CD4-positive, alpha-beta T cell treated with Interferon alpha-2 for 1 hour (primary cell): ENCODE measurements around the gene SMYD3.
A peak's percentile ranks its signal among the peaks of the same experiment; 100 is the strongest.
"Not testable (repeated sequence)": the region's sequence is repeated elsewhere in the genome, so short reads cannot be mapped to it uniquely, and the experiment has no call there.

Experiments
- DNase-seq, 2 donors: peaks; one replicate each; pipeline ENCODE4 v3.0.0-alpha.2; 2020 to 2022

Gene SMYD3

DNA sequence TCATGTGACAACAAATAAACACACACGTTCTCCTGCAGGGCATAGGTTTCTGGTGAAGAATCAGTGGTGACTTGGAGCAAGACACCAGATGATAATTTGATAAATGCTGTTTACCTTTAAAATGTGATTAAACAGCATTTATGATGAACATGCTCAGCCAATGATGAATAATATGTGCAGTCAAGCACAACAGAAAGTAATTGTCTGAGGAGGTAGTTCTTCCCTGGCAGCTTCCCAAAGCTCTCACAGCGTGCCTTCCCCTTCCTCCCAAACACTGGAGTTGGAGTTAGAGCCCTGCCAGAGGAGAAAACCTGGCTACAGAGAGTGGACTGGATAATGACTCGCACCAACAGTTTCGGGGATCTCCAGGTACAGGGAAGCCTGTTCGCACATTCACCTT is 463.5 kb downstream of the SMYD3 start:
- DNase-seq, result no peak

DNA sequence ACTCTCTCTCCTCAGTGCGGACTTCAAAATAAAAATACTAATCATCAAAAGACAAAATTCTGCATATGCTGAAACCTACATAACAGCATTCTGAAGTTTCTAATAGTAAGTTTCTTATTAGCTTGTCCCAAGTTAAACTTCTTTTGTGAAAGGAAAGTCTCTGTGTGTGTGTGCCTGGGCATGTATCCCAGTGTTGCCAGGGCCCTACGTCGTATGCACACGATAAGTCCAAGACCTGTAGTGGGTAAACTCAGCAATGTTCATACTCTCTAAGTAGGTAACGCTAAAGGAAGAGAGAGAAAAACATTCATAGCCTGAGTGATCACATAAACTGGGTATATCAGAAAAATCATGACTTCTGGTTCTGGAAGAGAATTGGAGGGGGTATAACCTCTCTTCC is 465.7 kb downstream of the SMYD3 start:
- no peak for DNase-seq

DNA sequence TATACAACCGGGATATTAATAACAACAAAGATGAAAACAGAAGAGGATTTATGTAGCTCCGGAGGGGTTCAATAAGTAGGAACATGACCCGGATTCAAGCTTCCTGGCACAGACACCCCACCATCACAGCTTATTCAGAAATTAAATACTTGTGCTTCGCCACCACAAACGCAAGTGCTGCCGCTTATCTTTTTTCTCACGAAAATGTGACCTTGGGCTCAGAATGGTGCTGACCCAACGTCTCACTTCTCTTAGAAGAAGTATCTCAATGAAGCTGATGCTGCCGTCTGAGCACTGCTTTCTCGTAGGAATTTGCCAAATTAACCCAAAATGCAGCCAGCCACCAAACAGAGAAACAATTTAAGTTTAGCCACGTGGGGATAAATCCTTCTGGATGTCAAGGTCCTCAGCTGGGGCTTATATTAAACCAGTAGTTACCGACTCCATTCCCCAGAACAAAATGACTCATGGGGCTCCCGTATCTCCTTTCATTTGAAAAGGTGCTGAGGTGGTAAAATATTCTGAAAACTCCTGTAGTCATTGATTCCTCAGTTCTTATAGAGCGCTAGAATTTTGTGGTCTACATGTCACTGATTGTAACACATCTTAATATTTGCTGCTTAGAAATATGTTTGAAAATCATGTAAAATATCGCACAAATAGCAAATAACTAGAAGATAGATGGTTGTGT is 466.7 kb downstream of the SMYD3 start:
- no peak for DNase-seq

DNA sequence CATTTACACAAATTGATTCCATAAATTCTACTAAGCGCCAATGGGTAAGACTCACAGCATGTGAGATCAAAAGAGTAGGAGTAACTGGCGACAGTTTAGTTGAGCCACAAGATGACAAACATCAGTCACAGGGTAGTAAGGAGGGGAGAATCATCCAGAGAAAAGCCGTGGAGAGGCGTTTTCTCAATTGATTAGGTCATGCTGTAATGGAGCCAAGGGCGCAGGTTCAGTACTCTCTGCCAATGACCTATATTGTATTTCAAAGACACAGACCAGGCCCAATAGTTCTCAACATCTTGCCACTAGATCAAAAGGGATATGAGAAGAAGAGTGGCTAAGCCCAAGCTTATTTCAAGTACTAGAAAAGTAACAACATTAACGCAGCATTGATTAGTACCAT is 467.5 kb downstream of the SMYD3 start:
- no peak for DNase-seq

DNA sequence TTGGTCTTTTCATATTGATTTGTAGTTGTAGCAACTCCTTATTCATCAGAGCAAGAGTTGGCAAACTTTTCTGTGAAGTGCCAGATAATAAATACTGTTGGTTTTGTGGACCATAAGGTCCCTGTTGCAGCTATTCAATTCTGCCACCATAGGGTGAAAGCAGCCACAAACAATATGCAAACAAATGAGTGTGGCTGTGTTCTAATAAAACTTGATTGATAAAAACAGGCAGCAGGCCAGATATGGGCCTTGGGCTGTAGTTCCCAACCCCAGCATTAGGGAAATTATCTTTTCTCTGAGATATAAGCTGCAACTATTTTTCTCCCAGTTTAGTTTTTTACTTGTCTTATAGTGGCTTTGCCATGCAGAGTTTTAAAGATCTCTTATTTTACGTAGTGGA is 469.2 kb downstream of the SMYD3 start:
- no peak for DNase-seq

DNA sequence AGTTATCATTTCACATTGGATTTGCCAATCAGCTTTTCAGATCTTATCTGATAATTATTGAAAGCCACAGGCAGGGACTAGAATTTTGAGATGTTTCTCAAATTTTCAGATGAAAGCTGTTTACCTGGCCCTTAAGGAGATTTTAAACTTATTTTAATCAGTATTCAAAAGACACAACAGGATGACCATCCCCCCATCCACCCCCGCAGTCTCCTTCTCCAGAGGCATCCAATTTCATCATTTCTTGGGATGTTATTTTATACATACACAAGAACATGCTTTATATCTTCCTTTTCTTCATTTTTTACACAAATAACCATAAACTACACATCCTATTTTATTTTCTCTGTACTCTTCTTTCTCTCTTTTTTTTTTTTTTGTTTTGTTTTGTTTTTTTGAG is 470.9 kb downstream of the SMYD3 start:
- no peak for DNase-seq

DNA sequence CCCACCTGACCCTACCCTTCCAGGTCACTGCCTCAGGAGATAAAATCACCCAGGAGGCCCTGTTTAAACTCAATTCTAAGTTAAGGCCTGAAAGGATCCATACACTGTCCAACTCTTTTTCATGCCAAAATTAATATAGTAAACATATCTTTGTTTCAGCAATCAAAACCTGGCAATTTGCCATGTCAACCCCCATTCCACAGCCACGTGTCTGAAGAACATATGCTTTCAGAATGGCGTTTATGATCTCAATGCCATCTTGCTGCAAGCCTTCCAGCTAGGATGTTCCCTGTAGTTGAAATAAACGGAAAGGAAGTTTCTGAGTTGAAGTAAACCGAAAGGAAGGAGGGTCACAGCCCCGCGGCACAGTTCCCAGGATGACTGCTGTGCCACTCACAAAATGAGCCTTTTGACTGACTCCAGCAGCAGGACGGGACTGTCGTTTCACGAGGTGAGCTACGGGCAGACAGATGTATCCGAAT is 472.0 kb downstream of the SMYD3 start:
- DNase-seq, result no peak

DNA sequence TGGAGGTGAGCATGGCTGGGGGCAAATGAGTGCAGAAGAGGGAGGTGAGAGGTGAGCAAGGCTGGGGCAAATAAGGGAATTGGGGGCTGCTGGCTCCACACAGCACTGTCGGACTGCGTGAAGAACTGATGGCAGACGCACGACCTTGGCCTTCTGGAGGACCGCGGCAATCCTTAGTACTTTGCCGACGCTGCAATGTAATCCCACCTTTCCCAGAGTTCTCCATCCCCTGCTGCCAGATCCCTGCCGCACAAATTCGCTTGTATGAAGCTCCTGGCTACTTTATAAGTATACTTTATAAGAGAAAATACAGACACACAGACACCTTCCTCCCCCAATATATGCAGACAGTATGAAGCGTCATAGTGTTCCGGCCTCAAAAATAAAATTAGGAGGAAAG is 472.4 kb downstream of the SMYD3 start:
- no peak for DNase-seq

DNA sequence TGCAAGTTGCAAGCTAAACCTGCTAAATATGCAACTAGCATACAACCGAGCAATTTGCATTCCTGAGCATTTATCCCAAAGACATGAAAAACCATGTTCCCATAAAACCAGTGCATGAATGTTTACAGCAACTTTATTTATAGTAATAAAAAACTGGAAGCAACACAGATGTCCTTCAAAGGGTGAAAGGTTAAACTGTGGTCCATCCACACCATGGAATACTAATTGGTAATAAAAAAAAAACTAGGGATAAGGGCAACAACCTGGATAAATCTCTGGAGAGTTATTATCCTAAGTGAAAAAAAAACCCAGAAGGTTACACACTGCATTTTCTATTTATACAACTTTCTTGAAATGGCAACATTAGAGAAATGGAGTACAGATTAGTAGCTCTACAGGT is 474.1 kb downstream of the SMYD3 start:
- DNase-seq, result no peak

DNA sequence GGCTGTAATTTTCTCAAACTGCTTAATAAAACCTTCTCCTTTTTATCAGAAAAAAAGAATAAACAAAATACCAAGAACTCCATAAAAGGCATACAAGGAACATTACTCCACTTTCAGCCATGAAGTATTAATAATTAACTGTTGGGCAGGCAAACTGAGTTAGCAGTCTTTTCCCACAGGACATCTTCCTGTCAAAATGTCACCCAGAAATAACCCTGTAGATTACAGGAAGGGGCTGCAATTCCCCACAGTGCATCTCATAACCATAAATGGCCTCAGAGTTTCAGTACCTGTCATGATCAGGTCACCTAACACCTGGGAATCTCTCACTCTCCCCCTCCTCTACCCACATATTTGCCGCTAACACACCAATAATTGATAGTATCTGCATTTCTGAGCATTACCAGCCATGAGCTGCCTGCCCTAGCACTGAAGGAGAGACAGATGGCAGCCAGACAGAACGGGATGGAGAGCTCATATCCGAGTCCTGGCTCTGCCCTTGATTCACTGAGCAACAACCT is 475.0 kb downstream of the SMYD3 start:
- no peak for DNase-seq

DNA sequence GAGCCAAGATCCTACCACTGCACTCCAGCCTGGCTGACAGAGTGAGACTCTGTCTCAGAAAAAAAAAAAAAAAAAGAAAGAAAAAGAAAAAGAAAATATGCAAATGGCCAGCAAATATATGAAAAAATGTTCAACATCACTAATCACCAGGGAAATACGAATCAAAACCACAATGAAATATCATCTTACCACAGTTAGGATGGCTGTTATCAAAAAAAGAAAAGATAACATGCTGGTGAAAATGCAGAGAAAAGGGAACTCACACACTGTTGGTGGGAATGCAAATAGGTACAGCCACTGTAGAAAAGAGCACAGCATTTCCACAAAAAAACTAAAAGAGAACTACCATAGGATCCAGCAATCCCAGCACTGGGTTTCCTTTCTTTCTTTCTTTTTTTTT is 477.5 kb downstream of the SMYD3 start:
- no peak for DNase-seq

DNA sequence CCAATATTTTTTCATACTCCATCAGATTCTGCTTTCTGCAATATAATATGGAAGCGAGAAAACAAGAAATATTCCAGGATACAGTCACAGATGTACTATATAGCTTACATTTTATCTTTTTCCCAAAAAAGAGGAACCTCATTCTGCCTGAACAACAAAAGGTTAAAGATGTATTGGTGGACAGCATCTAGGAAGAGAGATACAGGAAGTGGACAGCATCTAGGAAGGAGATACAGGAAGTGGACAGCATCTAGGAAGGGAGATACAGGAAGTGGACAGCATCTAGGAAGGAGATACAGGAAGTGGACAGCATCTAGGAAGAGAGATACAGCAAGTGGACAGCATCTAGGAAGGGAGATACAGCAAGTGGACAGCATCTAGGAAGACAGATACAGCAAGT is 483.0 kb downstream of the SMYD3 start:
- not testable (repeated sequence) for DNase-seq

DNA sequence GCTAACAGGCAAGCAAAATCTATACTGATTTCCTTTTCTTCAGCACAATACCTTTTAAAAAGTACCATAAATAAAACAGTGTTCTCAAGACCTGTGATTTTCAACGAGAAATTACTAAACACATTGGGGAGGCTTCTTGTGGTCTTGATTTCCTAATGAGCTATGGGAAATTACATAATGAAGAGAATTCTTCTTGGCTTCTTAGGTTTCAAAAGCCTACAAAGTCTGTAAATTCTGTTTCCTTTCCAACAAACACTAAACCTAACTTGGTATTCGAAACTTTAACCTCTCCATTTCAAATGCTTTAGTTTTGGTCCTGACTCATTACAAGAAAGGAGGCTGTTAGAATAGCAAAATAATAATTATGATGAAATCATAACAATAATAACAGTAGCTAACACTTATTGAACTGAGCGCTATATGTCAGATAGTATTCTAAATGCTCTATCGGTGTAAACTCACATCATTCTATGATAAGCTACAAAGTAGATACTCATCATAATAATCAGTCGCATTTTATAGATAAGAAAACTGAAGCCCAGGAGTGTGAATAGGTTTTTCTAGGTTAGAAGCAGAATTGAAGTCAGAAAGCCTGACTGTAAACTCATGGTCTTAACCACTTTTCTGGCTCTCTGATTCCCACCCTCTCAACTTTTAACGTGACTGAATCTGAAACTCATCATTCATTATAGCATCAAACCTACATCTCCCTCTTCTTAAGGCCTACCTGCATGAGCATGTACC is 486.7 kb downstream of the SMYD3 start:
- no peak for DNase-seq

DNA sequence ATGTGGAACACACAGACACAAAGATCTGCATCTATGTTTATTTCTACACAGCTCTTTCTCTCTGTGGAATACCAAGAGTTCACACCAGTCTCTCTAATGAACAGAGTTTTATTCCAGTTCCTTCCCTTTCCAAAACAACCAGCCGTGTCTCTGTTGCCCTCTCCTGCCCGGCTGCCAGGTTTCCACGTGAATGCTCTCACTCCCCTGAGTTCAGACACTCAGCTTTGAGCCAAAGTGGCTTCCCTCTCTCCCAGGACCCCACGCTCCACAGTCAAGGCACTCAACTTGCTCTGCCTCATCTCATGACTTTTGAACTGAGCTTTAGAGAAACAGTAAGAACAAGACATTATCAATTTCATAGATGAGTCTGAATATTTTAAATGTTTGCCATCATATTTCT is 488.9 kb downstream of the SMYD3 start:
- no peak for DNase-seq

DNA sequence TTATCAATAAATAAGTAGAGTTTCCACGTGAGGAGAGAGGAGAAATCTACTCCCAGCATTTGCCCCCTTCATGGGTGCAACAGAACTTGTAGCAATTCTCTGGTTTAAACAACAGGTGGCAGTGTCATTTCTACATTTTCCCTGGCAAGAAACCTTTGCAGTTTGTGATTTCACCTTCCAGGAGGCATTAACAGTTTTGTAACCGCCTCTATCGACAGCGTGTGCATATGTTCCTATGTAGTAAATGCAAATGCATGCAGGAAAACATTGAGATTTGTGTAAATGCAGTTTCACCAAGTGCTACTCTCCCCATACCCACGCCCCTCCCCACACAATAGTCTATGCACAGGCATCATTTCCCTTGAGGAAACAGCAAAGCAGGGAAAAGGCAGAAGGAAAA is 494.7 kb downstream of the SMYD3 start:
- DNase-seq, result peak in 1 of 2 donors; percentile 23

DNA sequence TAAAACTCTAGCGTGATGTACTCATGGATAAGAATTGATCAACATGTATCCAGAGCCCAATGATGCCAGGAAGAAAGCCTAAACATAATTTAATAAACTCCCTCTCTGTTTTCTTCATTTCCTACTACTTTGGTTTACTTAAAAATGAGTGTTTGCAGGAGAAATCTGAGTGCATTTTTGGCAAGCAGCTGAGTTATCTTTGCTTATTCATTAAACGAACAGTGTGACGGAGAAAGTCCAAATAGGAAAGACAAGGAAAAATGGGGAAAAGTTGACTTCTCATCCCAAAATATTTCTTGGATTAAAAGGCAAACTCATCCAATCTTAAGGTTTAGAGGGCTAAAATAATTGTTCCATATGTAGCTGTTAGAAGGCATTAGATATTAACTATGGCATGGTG is 496.7 kb downstream of the SMYD3 start:
- no peak for DNase-seq

DNA sequence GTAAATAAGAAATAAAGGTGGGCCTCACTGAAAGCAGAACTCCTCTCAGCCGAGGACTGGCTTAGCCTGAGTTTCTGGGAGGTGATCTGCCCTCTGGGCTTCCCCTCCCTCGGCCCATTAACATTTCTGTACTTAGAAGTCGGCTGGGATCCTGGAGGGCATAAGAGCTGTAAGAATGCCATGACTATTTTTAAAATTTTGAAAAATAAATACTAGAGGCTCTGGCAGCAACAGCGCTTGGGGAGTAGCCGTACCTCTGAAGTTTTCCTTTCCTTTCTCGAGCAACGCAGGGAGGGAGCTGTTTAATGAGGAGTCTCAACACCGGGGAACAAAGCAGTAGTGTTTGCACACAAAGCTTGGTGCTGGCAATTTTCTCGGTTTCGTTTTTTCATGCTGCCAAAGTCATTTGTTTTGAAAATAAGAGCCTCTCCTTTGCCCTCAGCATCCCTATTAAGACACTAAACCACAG is 498.7 kb downstream of the SMYD3 start:
- DNase-seq, result no peak

DNA sequence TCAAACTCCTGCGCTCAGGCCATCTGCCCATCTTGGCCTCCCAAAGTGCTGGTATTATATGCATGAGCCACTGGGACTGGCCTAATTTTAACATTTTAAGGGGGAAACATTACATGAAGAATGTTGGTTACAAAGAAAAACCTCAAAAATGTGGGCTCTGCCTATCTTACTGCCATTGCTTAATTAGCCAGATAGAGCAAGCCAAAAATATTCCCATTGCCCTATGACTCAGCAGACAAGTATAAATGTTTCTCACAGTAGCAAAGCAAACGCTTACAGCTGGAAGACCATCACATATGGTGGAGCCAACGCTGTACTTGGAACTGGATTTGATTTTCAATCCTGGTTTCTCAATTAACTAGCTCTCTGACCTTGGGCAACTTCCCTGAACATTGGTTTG is 502.0 kb downstream of the SMYD3 start:
- DNase-seq, result no peak

DNA sequence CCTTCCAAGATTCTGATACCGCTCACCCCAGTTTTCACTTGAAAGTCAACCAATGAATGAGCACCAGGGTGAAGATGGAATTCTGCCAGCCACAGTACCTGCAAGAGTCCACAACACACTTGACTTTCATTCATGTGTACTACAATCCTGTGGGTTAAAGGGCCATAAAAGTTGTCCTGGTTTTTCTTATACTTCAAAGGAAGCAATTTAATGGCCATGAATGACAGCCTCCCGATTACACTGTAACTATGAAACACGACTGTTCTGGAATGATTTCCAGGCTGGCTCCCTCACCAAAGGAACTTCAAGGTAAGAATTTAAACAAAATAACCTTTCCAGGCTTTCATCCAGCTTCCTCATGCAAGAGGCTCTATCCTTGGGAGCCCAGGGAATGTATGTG is 502.8 kb downstream of the SMYD3 start:
- DNase-seq, result no peak

DNA sequence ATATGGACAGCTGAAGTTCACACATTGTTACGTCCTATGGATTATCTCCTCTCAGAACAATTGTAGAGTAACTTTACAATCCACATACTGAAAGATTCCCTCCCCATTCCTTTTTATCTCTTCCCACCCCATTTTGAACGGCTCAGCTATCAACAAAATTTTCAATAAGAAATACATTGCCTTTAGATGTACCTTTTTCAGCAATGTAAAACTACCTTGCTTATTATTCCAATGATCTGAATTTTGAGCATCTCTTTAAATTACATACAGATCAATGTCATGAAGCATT is 503.7 kb downstream of the SMYD3 start:
- DNase-seq, result no peak

DNA sequence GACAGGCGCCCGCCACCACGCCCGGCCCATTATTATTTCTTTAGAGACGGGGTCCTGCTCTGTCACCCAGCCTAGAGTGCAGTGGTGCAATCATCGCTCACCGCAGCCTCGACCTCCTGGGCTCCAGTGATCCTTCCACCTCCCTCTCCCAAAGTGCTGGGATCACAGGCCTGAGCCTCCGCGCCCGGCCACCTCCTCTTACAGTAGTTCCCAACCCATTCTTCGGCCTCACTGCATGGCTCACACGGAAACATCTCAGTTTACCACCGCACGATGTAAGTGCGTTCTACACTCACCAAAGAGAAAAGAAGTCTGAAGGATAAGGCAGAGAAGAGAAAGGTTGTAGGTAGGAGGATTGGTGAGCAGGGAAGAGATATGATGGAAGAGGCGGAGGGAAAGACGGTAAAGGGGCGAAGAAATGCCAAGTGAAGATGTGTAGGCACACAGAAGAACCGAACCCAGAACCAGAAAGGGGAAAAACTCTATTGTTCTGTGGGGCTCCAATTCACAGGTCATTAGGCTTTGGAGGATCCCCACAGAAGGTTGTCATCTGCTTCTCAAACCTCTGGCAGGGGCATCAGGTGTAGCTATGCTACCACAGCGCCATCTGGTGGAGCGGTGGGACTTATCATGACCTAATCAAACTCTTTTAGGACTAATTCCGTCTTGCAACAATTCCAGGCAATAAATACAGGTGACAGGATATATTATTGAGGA is 504.2 kb downstream of the SMYD3 start:
- peak; percentile 77 to 80 for DNase-seq

DNA sequence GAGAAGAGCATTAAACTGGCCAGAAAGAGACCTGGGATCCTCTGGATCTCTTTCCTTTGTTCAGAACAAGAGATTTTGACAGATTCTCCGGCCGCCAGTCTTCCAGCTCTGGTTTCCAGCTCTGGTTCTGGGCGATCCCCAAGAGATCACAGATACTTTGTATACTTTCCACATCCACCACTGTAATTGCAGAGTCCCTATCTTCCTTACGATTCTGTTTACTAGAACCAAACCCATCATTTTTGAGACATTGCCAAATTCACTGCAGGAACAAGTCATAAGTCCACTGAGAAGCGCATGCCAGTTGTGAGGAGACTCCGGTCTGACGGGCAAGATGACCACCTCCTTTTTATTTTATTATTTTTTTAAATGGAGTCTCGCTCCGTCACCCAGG is 505.2 kb downstream of the SMYD3 start:
- DNase-seq, result no peak

DNA sequence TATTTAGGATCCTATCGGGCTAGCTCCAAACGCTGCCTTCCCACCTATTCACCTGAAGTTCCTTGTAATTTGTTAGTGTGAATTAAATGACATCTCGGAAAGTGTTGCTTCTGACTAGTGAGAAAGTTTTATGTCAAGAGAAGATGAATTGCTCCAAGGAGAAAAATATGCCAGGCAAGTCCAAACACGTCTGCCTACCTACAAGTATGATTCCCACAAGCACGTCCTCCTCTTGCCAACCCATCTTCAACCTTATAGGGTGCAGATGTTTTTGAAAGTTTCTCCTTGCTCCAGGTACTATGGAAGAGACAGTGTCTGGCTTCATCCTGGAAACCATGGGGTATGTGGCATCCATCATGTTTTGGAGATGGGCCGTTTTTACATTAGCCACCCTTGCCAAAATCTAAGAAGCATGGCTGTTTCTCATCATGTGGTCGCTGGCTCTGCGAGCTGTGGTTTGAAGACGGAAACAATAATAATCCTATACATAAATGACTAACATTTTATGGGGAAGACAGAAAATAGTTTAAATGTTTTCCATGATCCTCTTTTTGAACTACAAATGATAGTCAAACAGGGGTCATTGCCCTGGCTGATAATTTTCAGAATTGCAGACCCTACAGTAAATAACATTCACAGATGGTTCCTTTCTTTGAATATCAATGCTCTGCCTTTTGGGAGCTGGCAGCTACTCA is 505.8 kb downstream of the SMYD3 start:
- no peak for DNase-seq
